CD4-positive, alpha-beta T cell treated with Interleukin-6 for 4 hours (primary cell): ENCODE data around the gene ORAI3.

Experiments used
- DNase-seq: peaks from one replicate; pipeline ENCODE4 v3.0.0-alpha.2; 2020; ENCODE audit warnings: mixed read lengths

Gene ORAI3

DNA sequence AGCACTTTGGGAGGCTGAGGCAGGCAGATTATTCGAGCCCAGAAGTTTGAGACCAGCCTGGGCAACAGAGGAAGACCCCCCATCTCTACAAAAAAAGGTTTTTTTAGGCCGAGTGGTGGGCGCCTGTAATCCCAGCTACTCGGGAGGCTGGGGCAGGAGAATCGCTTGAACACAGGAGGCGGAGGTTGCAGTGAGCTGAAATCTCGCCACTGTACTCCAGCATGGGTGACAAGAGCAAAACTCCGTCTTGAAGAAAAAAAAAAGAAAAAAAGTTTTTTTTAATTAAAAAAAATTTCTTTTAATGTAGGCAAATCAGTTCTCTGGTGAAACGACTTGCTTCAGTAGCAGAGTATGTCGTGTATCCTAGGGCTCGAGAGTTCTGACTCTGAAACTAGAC lies 47.1 kb downstream of the ORAI3 start:
- DNase-seq, result no peak

DNA sequence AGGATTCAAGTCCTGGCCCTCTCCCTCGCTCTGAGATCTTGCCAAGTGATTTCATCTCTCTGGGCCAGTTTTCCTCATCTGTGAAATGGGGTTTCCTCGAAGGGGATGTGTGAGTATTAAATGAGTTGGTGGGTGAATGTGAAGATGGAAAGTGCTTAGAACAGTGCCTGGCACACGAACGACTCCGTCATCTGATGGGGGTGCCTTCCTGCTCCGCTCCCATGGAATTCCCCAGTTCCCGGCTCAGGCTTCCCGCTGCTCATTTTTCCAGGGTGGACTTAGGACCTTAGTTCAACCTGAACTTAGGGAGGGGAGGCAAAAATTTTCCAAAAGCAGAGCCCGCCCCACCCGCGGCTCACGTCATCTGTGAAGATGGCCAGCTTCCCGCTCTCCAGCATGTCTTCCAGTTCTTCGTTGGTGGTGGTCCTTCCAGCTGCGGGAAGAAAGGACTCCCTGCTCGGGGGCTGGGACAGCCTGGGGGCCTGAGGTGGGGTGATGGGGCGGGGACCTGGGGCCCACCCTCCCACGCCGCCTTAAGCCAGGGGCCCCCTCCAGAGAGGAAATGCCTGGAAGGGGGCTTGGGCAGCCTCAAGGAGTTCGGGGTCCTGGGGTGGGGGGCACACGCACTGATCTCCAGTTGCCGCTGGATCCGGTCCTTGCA lies 47.6 kb downstream of the ORAI3 start:
- DNase-seq, result no peak

DNA sequence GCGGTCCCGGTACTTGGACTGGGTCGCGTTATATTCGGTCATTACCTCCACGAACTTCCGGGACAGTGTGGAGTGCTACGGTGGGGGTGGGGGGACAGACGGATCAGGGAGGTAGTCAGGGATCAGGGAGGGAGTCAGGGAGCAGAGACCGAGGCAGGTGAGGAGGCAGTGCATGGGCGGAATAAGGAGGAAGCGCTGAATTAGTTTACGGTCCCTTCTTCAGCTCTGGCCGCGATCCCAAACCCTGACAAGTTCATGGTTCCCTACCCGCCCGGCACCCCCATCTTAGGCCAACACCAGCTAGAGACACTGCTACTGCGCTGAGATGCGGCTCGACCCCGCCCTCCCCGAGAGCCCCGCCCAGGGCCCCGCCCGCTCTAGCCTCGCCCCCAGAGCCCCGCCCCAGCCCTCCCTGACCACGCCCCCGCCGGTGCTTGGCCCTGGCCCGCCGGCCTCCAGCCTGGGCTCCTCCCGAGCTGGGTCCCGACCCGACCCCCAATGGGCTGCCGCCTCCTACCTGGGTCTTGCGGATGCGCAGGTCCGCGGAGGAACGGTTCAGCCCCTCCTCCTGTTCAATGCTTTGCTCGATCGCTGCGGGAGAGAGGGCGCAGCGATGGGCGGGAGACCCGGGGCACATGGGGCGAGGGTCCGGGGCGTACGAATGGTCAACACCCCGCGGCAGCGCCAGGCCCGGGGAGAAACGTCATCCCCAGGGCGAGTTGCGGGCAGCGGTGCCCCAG lies 48.3 kb downstream of the ORAI3 start:
- peak; percentile 87 for DNase-seq

DNA sequence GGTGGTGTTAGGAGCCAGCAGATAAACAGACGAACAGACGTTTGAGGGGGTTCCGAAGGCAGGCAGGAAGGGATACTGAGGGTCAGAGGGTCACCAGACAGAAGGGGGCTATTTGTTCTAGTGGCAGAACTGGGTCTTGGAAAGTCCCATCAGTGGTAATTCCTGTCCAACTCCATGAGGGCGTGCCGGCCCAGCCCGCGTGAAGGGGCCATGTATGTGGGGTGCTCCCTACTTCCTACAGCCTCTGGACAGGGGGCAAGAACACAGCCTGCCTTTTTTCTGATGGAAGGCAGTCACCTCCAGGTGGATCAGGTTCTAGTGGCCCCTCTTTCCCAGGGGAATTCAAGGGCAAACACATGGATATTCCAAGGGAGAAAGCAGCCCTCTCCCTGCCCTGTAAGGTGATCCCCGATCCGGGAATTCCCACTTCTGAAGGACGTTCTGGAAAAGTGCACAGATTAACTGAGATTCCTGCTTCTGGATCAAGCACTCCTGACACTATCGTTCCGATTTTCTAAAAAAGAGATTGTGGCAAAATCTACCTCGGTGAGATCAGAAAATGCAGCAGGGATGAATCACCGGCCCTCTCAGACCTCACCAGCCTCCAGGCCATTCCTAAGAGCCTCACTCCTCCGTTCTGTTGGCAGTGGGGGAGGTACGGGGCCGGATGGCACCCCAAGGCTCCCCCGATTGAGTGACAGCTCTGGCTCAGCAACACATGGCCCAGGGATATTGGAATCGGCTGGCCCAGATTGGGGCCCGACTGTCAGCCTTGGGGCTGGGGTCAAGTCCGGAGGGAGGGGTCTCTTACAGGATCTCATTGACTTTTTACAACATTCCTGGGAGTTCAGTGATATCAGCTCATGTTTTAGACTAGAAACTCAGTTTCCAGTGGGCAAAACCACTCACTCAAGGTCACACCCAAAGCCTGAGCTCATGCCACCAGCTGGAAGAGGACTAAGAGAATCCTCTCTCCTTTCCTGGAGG lies 49.1 kb downstream of the ORAI3 start:
- no peak for DNase-seq

DNA sequence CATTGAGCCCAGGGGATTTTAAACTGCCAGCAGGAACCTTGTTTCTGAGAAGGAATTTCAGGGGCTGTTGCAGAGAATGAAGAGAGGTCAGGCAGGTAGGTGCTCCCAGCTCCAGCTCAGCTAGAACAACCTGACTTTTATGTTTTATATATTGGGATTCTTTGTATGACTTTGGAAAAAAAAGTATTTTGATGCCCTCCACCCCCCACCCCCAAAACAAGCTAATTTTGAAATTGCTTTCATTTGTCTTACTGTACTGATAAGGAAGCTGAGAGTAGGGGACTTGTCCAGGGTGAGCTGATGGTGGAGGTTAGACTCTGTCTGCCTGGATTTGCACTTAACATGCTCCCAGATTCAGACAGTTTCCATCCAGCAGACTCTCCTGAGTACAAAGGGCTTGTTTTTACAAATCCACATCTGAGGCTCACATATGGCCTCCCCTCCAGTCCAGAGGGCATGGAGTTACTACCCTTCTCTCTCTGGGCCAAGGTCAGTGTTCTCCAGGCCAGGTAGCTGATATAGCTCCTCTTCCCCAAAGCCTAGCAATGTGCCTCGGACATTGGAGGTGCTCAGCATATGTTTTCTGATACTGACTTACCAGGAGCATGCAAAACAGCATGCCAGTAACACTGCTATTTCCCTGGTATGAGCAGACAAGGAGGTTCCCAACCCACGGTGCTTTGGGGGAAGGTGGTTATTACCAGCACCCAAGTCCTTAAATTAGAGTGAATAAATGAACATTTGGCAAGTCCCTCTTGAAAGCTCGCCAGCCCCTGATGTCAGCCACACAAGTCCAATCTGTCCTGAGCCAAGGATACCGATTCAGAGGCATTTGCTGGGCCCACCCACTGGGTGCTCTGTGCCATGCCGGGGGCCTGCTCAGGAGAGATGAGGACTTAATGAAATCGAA lies 50.2 kb downstream of the ORAI3 start:
- DNase-seq, result no peak

DNA sequence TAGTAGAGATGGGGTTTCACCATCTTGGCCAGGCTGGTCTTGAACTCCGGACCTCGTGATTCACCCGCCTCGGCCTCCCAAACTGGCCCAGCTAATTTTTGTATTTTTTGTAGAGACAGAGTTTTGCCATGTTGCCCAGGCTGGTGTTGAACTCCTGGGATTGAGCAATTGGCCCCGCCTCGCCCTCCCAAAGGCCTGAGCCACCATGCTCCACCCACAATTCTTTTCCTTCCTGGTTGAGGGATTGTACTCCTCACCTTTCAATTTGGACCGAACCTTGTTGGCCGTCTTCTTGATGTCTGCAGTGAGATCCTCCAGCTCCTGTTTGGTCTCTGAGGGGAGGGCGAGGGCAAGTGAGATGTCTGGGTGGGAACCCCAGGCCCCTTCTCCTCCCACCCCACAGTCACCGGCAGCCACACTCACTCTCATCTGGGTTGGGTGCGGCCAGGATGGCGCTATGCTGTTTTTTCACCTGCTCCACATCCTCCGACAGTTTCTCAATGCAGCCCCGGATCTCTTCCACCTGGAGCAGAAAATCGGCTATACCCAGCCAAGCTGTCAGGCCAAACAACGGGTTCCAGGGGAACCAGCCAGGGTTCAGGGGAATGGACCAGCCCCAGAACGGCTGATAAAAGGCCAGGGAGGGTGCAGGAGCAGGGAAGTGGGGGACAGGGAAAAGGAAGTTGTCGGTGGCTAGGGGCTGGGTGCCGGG lies 52.0 kb downstream of the ORAI3 start:
- no peak for DNase-seq

DNA sequence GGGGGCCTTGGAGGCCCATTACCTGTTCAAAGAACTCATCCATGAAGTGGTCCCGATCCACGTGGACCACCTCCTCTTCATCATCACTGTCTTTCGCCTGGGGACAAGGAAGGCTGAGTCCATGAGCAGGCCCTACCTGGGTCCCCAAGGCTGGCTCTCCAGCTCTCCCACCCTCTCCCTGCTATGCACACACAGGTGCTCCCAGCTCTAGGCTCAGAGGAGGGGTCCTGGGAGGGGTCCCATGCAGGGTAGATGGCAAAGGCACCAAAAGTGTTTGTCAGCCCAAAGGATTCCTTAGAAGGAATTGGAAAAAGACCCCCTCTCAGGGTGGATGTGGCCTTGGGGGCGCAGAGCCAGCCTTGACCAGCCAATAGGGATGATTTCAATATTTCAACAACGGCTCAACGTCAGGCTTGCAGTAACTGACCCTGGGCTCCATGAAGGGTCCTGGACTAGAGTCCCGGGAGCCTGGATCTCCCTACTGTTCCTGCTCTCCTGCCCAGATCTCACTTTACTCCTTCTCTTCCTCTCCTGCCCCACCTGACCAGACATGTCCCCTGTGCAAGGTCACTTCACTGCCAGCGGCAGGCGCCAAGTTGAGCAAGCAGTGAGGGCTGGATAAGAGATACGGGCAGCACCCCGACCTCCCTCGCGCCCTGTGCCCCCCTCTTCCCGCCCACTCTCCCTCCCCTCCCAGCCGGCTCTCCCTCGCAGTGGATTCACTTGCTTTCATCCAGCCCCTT lies 52.8 kb downstream of the ORAI3 start:
- no peak for DNase-seq

DNA sequence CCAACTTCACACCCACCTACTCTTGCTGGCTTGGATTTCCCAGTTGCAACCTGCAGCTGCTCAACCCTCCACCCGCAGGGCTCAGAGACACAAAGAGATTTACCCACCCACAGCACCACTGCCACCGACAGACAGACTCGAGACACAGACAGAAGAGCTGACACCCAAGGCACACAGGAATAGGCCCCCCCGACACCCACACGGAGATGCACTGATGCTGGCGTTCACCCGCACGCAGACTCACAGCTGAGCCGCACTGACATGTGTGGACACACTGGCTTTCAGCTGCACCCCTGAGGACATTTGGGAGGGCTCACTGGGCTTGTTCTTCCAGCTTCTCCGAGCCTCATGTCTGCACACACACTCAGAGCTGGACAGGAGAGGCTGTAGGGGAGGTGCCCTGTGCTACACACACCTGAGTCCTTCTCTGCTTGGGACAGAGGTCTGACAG lies 53.4 kb downstream of the ORAI3 start:
- DNase-seq, result no peak

DNA sequence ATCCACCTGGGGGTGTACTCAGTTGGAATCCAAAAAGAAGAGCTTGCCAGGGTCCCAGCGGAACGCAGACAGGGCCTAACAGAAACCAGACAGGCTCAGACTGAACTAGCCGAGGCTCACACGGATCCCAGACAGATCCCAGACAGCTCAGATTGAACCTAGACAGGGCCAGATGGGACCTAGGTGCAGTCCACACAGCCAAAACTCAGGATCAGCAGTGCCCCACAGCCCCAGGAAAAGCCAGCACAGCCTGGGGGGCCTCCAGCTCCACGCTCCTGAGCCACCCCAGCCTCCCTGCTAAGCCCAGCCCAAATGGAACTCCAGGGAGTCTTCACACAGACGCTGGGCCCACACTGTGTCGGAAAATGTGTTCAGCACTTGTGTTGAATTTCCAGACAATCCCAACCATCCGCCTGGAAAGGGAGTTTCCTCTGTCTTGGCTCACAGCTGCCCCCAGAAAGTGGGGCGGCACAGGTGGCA lies 54.0 kb downstream of the ORAI3 start:
- no peak for DNase-seq

DNA sequence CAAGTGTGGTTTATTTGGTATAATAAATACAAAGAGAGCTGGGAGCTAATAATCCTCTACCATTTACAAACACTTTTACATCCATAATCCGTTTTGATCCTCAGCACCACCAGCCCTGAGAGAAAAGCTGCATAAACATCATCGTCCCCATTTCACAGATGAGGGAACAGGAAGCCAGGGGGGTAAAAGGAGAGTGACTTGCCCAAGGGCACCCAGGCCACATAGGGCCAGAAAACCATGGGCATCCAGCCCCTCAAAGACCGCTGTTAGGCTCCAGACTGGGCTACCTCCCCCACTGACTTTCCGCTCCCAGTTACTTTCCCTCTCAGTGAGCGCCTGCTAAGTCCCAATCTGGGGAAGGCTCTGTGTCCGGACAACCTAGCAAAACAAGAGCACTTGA lies 54.9 kb downstream of the ORAI3 start:
- no peak for DNase-seq
